Endodermal cell (in vitro differentiated cells): ENCODE data around the gene ZNF536. TPM values are rescaled to one million over a fixed set of nuclear protein-coding genes. Genes with fewer than 3 reads are reported as not detected.

ENCODE experiments used
- DNase-seq: peaks from one replicate; pipeline ENCODE4 v3.0.0-alpha.2; 2017
- H3K27ac ChIP-seq: 2 replicates; pipeline ENCODE4 v1.5.1; 2013; ENCODE audit warnings: mild to moderate bottlenecking, low read depth, low read length, moderate library complexity
- H3K27me3 ChIP-seq: 2 replicates; pipeline ENCODE4 v1.6.1; 2013; ENCODE audit warnings: mild to moderate bottlenecking, low read length, moderate library complexity; ENCODE audit not compliant: insufficient read depth, control insufficient read depth, poor library complexity, severe bottlenecking
- H3K36me3 ChIP-seq: 2 replicates; pipeline ENCODE4 v1.7.0; 2013; ENCODE audit warnings: mild to moderate bottlenecking, low read length, moderate library complexity; ENCODE audit not compliant: control insufficient read depth, insufficient read depth
- H3K4me1 ChIP-seq: one replicate; pipeline ENCODE4 v1.7.0; 2013; ENCODE audit warnings: low read length; ENCODE audit not compliant: control insufficient read depth, insufficient read depth
- H3K4me3 ChIP-seq: 2 replicates; pipeline ENCODE4 v1.5.1; 2013; ENCODE audit warnings: mild to moderate bottlenecking, low read length, moderate library complexity
- H3K9ac ChIP-seq: 2 replicates; pipeline ENCODE4 v1.6.1; 2013; ENCODE audit warnings: mild to moderate bottlenecking, low read length, moderate library complexity; ENCODE audit not compliant: poor library complexity, severe bottlenecking; ENCODE audit errors: extremely low read depth
- H3K9me3 ChIP-seq: 2 replicates; pipeline ENCODE4 v1.6.1; 2013; ENCODE audit warnings: mild to moderate bottlenecking, low read length, moderate library complexity; ENCODE audit not compliant: control insufficient read depth
- H3K27ac Mint-ChIP-seq: 2 replicates; pipeline ENCODE4 v1.8.0; 2020; ENCODE audit warnings: mixed read lengths
- H3K27me3 Mint-ChIP-seq: 2 replicates; pipeline ENCODE4 v1.8.0; 2021; ENCODE audit warnings: mild to moderate bottlenecking, mixed read lengths; ENCODE audit not compliant: insufficient read depth
- H3K36me3 Mint-ChIP-seq: 2 replicates; pipeline ENCODE4 v1.8.0; 2020; ENCODE audit warnings: low read depth, mixed read lengths
- H3K4me1 Mint-ChIP-seq: 2 replicates; pipeline ENCODE4 v1.8.0; 2020; ENCODE audit warnings: mixed read lengths
- H3K4me3 Mint-ChIP-seq: 2 replicates; pipeline ENCODE4 v1.8.0; 2020; ENCODE audit warnings: mild to moderate bottlenecking, moderate library complexity, mixed read lengths
- H3K9me3 Mint-ChIP-seq: 2 replicates; pipeline ENCODE4 v1.8.0; 2020; ENCODE audit warnings: mild to moderate bottlenecking, mixed read lengths
- WGBS, 2 experiments: methylation state at CpG; one replicate each; pipeline versions ENCODE4 v1.1.5 to v1.1.7; 2013; ENCODE audit warnings: missing lambda C conversion rate in 2 of 2, mixed read lengths in 1 of 2; ENCODE audit not compliant: insufficient coverage in 1 of 2, insufficient read length in 1 of 2; 5-methylcytosine and 5-hydroxymethylcytosine counted together
- total RNA-seq, 2 donors: library from RNA; stranded (reverse); fragmentation: NEBNext Ultra II Directional in 1 of 2; extraction: Animal tissue kit (Norgen Biotek cat#: 25700) in 1 of 2; gene quantifications; 2 replicates in 1 of 2; 3 replicates in 1 of 2; pipeline ENCODE4 v1.2.1, GENCODE V29; 2021
- TF ChIP-seq, protein P1 (sequence below): fragments of 200-600 bp; sonication (generic); conservative IDR thresholded peaks from 2 replicates; pipeline ENCODE4 v1.5.0; 2021; ENCODE audit warnings: antibody characterized with exemption, mild to moderate bottlenecking

ZNF536 gene
- total RNA-seq, 2 donors from 2014 or later = not detected

DNA sequence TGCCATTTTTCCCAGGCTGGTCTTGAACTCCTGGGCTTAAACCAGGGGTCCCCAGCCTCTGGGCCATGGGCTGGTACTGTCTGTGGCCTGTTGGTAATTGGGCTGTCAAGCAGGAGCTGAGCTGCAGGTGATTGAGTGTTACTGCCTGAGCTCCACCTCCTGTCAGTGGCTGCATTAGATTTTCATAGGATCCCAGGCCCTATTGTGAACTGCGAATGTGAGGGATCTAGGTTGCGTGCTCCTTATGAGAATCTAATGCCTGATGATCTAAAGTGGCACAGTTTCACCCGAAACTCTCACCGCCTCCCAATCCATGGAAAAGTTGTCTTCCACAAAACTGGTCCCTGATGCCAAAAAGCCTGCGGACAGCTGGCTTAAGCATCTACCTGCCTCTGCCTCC lies 16.6 kb upstream of the ZNF536 start:
- H3K4me1 Mint-ChIP-seq = peaks cover 9% of the 10 kb centered on the region
- no peak for DNase-seq
- WGBS, 2 experiments = 90 to 92% methylated on average over 5 of the region's 5 CpGs

GRCh38 chr19:30356951-30357579 lies 15.1 kb upstream of the ZNF536 start:
- no peak for DNase-seq
- H3K4me1 ChIP-seq = no peaks in the 10 kb centered on the region
- Mint-ChIP-seq H3K27me3 (peaks cover 26% of the 10 kb centered on the region), H3K27ac (no peak overlapping the region), H3K4me3 (no peak overlapping the region), H3K36me3 (no peaks in the 10 kb centered on the region), H3K9me3 (no peaks in the 10 kb centered on the region), H3K4me1 (peaks cover 5% of the 10 kb centered on the region)
- no peaks in the 10 kb centered on the region for H3K9me3 ChIP-seq
- H3K9ac ChIP-seq = no peak overlapping the region
- WGBS, 2 experiments = 87 to 96% methylated on average over 4 to 11 of the region's 11 CpGs
- H3K4me3 ChIP-seq = no peak overlapping the region
- TF ChIP-seq, protein P1, sequence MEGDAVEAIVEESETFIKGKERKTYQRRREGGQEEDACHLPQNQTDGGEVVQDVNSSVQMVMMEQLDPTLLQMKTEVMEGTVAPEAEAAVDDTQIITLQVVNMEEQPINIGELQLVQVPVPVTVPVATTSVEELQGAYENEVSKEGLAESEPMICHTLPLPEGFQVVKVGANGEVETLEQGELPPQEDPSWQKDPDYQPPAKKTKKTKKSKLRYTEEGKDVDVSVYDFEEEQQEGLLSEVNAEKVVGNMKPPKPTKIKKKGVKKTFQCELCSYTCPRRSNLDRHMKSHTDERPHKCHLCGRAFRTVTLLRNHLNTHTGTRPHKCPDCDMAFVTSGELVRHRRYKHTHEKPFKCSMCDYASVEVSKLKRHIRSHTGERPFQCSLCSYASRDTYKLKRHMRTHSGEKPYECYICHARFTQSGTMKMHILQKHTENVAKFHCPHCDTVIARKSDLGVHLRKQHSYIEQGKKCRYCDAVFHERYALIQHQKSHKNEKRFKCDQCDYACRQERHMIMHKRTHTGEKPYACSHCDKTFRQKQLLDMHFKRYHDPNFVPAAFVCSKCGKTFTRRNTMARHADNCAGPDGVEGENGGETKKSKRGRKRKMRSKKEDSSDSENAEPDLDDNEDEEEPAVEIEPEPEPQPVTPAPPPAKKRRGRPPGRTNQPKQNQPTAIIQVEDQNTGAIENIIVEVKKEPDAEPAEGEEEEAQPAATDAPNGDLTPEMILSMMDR = no peak
- H3K36me3 ChIP-seq = no peaks in the 10 kb centered on the region
- no peak overlapping the region for H3K27ac ChIP-seq
- H3K27me3 ChIP-seq = peaks cover 55% of the 10 kb centered on the region

More for the DNA sequence above, 16.6 kb upstream of the ZNF536 start:
- no peaks in the 10 kb centered on the region for H3K9me3 Mint-ChIP-seq
- no peak overlapping the region for H3K9ac ChIP-seq
- H3K27me3 Mint-ChIP-seq = peaks cover 19% of the 10 kb centered on the region
- H3K27me3 ChIP-seq = peaks cover 42% of the 10 kb centered on the region
- no peak overlapping the region for H3K27ac Mint-ChIP-seq
- TF ChIP-seq, protein P1 = no peak
- no peaks in the 10 kb centered on the region for H3K4me1 ChIP-seq
- no peak overlapping the region for H3K27ac ChIP-seq
- H3K9me3 ChIP-seq = no peaks in the 10 kb centered on the region
- no peaks in the 10 kb centered on the region for H3K36me3 ChIP-seq
- no peaks in the 10 kb centered on the region for H3K36me3 Mint-ChIP-seq
- H3K4me3 ChIP-seq = no peak overlapping the region
- H3K4me3 Mint-ChIP-seq = no peak overlapping the region

GRCh38 chr19:30357580-30357954 lies 14.6 kb upstream of the ZNF536 start:
- Histone ChIP-seq H3K27me3 (peaks cover 55% of the 10 kb centered on the region), H3K9me3 (no peaks in the 10 kb centered on the region), H3K4me1 (no peaks in the 10 kb centered on the region), H3K36me3 (no peaks in the 10 kb centered on the region), H3K9ac (no peak overlapping the region), H3K27ac (no peak overlapping the region), H3K4me3 (no peak overlapping the region)
- H3K4me1 Mint-ChIP-seq = peaks cover 5% of the 10 kb centered on the region
- H3K36me3 Mint-ChIP-seq = no peaks in the 10 kb centered on the region
- 83 to 100% methylated on average over 4 to 5 of the region's 5 CpGs for WGBS, 2 experiments
- no peak for DNase-seq
- no peaks in the 10 kb centered on the region for H3K9me3 Mint-ChIP-seq
- H3K27ac Mint-ChIP-seq = no peak overlapping the region
- peaks cover 31% of the 10 kb centered on the region for H3K27me3 Mint-ChIP-seq
- TF ChIP-seq, protein P1 = no peak
- no peak overlapping the region for H3K4me3 Mint-ChIP-seq
